Measurements from ENCODE around the gene DGCR6.
"Not testable (repeated sequence)": the region's sequence is repeated elsewhere in the genome, so short reads cannot be mapped to it uniquely, and the experiment has no call there.

The DGCR6 gene

GRCh38 chr22:18909556-18909955 lies 3.4 kb downstream of the DGCR6 start:
- no peak overlapping the region for H3K4me3 ChIP-seq (ENCODE audit: control insufficient read depth, low read depth, low read length)
- no peak for TF ChIP-seq CTCF (IDR thresholded peaks at IDR 0.05; ENCODE audit: control insufficient read depth, insufficient read depth, low read depth, low read length, missing control alignments)
- DNase-seq (ENCODE audit: low read depth): no peak

- not testable (repeated sequence) for DNase-seq (ENCODE audit: low read depth); H3K4me3 ChIP-seq (ENCODE audit: control insufficient read depth, low read depth, low read length)
Measured at GRCh38 chr22:18911535-18911934, 5.4 kb downstream of the DGCR6 start.

- not testable (repeated sequence) for H3K4me3 ChIP-seq (ENCODE audit: control insufficient read depth, low read depth, low read length); DNase-seq (ENCODE audit: low read depth)
Measured at GRCh38 chr22:18912264-18912946, 6.3 kb downstream of the DGCR6 start.

GRCh38 chr22:18914558-18914957 lies 8.4 kb downstream of the DGCR6 start:
- not testable (repeated sequence) for DNase-seq (ENCODE audit: low read depth); H3K4me3 ChIP-seq (ENCODE audit: control insufficient read depth, low read depth, low read length)

- DNase-seq (ENCODE audit: low read depth); H3K4me3 ChIP-seq (ENCODE audit: control insufficient read depth, low read depth, low read length): not testable (repeated sequence)
Measured at GRCh38 chr22:18915550-18915949, 9.4 kb downstream of the DGCR6 start.

GRCh38 chr22:18917818-18918217 lies 11.7 kb downstream of the DGCR6 start:
- H3K4me3 ChIP-seq (ENCODE audit: control insufficient read depth, low read depth, low read length); DNase-seq (ENCODE audit: low read depth): not testable (repeated sequence)

GRCh38 chr22:18920257-18920902 lies 14.3 kb downstream of the DGCR6 start:
- H3K4me3 ChIP-seq (ENCODE audit: control insufficient read depth, low read depth, low read length); DNase-seq (ENCODE audit: low read depth): not testable (repeated sequence)

- no peak for DNase-seq (ENCODE audit: low read depth)
- no peak overlapping the region for H3K4me3 ChIP-seq (ENCODE audit: control insufficient read depth, low read depth, low read length)
- no peak for TF ChIP-seq CTCF (IDR thresholded peaks at IDR 0.05; ENCODE audit: control insufficient read depth, insufficient read depth, low read depth, low read length, missing control alignments)
Measured at GRCh38 chr22:18925368-18926064, 19.4 kb downstream of the DGCR6 start.

- DNase-seq (ENCODE audit: low read depth): no peak
- no peak for TF ChIP-seq CTCF (IDR thresholded peaks at IDR 0.05; ENCODE audit: control insufficient read depth, insufficient read depth, low read depth, low read length, missing control alignments)
- no peak overlapping the region for H3K4me3 ChIP-seq (ENCODE audit: control insufficient read depth, low read depth, low read length)
Measured at GRCh38 chr22:18927020-18927419, 20.9 kb downstream of the DGCR6 start.

GRCh38 chr22:18927573-18927972 lies 21.5 kb downstream of the DGCR6 start:
- H3K4me3 ChIP-seq (ENCODE audit: control insufficient read depth, low read depth, low read length): no peak overlapping the region
- DNase-seq (ENCODE audit: low read depth): no peak
- TF ChIP-seq CTCF (IDR thresholded peaks at IDR 0.05; ENCODE audit: control insufficient read depth, insufficient read depth, low read depth, low read length, missing control alignments): no peak

Data from AG09309 (cell line).